SJCRH30 (cell line): Measurements from ENCODE around the gene FHIT. TPM values are rescaled to one million over a fixed set of nuclear protein-coding genes. Genes with fewer than 3 reads are reported as not detected.
"Not testable (repeated sequence)": the region's sequence is repeated elsewhere in the genome, so short reads cannot be mapped to it uniquely, and the experiment has no call there.

Experiments used
- DNase-seq, 2 experiments: peaks; one replicate each; pipeline ENCODE4 v3.0.0-alpha.2; 2015 to 2020
- H3K27ac ChIP-seq: fragments of 250-450 bp; sonication (Bioruptor Pico); 2 replicates; pipeline ENCODE4 v1.5.1; 2020; ENCODE audit warnings: mild to moderate bottlenecking, moderate library complexity
- H3K27me3 ChIP-seq: fragments of 250-450 bp; sonication (Bioruptor Pico); 2 replicates; pipeline ENCODE4 v1.5.1; 2020; ENCODE audit warnings: mild to moderate bottlenecking, moderate library complexity
- H3K36me3 ChIP-seq: fragments of 250-450 bp; sonication (Bioruptor Pico); 2 replicates; pipeline ENCODE4 v1.5.1; 2020; ENCODE audit warnings: mild to moderate bottlenecking, moderate library complexity
- H3K4me1 ChIP-seq: fragments of 250-450 bp; sonication (Bioruptor Pico); 2 replicates; pipeline ENCODE4 v1.5.1; 2020; ENCODE audit warnings: mild to moderate bottlenecking, moderate library complexity
- H3K4me3 ChIP-seq: fragments of 250-450 bp; sonication (Bioruptor Pico); 2 replicates; pipeline ENCODE4 v1.5.1; 2020; ENCODE audit warnings: mild to moderate bottlenecking, moderate library complexity
- H3K9me3 ChIP-seq: fragments of 250-450 bp; sonication (Bioruptor Pico); replicated peaks from 2 replicates; pipeline ENCODE4 v1.5.1; 2020; ENCODE audit warnings: mild to moderate bottlenecking, moderate library complexity
- total RNA-seq: library from RNA; depleted of rRNA; stranded (reverse); fragments of >200 nt; shearing (Covaris generic); gene quantifications from 2 replicates; pipeline ENCODE4 v1.2.3, GENCODE V29; 2014

FHIT gene
- total RNA-seq, 1 experiment from 2014 or later: 2.2 TPM

DNA sequence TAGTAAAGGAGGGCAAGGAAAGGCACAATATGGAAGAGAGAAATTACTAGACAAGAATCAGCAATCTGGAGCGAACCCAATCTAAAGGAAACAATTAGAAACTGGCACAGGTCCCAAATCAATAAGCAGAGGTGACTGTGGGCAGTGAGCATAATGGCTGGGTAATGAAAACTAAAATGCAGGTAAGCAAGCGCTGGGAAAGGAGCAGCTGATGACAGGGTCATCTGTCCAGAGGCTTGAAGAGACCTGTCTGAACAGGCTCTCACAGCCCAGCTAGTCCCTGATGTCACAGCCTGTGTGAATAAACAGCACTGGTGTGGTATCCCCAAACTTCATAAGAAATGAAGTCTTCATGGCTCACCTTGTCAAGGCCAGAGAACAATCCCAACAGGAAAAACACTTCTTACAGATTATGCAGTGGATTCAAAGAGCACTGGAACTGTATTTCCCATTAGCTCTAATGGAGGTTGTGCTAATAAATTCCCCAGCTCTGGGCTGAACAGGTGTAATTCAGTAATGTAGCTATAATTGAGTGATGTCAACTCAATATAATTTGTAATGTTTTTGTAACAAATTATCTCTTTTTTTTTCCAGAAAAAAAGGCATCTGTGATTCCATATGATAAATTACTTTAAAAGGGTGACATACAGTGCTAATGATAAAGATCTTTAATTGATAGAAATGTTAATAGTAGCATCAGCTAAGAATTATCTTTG, 197.3 kb downstream of the FHIT start:
- no peaks in the 10 kb centered on the region for H3K27me3 ChIP-seq
- no peaks in the 10 kb centered on the region for H3K4me1 ChIP-seq
- no peak overlapping the region for H3K4me3 ChIP-seq
- DNase-seq: no peak
- no peak overlapping the region for H3K27ac ChIP-seq
- H3K9me3 ChIP-seq: no peaks in the 10 kb centered on the region
- no peaks in the 10 kb centered on the region for H3K36me3 ChIP-seq

DNA sequence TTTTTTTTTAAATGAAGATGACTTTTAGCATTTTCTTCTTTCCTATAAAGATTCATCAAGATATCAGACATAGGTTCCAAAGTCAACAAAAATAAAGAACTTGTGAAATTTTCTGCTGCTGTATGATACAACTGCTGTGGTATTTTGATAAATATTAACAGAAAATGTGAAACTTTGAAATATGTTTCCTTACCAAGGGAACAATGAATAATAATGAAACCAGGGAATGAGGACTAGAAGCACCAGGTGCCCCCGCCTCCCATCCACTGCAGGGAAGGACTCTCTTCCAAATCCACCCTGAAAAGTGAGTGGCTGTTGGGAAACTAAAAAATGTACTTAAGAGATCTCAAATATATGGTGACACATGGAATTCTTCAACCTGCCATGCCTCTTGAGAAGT, 198.4 kb downstream of the FHIT start:
- no peak for DNase-seq
- H3K4me3 ChIP-seq: no peak overlapping the region
- no peaks in the 10 kb centered on the region for H3K36me3 ChIP-seq
- no peaks in the 10 kb centered on the region for H3K4me1 ChIP-seq
- H3K9me3 ChIP-seq: no peaks in the 10 kb centered on the region
- no peaks in the 10 kb centered on the region for H3K27me3 ChIP-seq
- no peak overlapping the region for H3K27ac ChIP-seq

GRCh38 chr3:61051666-61052065, 199.6 kb downstream of the FHIT start:
- no peak for DNase-seq
- H3K36me3 ChIP-seq: no peaks in the 10 kb centered on the region
- no peaks in the 10 kb centered on the region for H3K27me3 ChIP-seq
- no peak overlapping the region for H3K27ac ChIP-seq
- H3K4me3 ChIP-seq: no peak overlapping the region
- no peaks in the 10 kb centered on the region for H3K4me1 ChIP-seq
- H3K9me3 ChIP-seq: no peaks in the 10 kb centered on the region

DNA sequence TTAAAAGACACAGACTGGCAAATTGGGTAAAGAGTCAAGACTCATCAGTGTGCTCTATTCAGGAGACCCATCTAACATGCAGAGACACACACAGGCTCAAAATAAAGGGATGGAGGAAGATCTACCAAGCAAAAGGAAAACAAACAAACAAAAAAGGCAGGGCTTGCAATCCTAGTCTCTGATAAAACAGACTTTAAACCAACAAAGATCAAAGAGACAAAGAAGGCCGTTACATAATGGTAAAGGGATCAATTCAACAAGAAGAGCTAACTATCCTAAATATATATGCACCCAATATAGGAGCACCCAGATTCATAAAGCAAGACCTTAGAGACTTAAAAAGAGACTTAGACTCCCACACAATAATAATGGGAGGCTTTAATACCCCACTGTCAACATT, 206.1 kb downstream of the FHIT start:
- H3K9me3 ChIP-seq, H3K27me3 ChIP-seq, DNase-seq, H3K27ac ChIP-seq, H3K4me3 ChIP-seq, H3K4me1 ChIP-seq, H3K36me3 ChIP-seq: not testable (repeated sequence)

- Histone ChIP-seq H3K27ac (no peak overlapping the region), H3K27me3 (no peaks in the 10 kb centered on the region), H3K36me3 (no peaks in the 10 kb centered on the region), H3K9me3 (no peaks in the 10 kb centered on the region), H3K4me1 (no peaks in the 10 kb centered on the region), H3K4me3 (no peak overlapping the region)
- no peak for DNase-seq
These were observed 208.1 kb downstream of the FHIT start for GRCh38 chr3:61043156-61043555.

GRCh38 chr3:61040618-61041017, 210.6 kb downstream of the FHIT start:
- H3K9me3 ChIP-seq: no peaks in the 10 kb centered on the region
- no peaks in the 10 kb centered on the region for H3K27me3 ChIP-seq
- H3K4me3 ChIP-seq: no peak overlapping the region
- DNase-seq: no peak
- H3K36me3 ChIP-seq: no peaks in the 10 kb centered on the region
- no peaks in the 10 kb centered on the region for H3K4me1 ChIP-seq
- no peak overlapping the region for H3K27ac ChIP-seq

- H3K36me3 ChIP-seq: no peaks in the 10 kb centered on the region
- no peak overlapping the region for H3K27ac ChIP-seq
- H3K9me3 ChIP-seq: no peaks in the 10 kb centered on the region
- no peaks in the 10 kb centered on the region for H3K27me3 ChIP-seq
- DNase-seq: no peak
- H3K4me1 ChIP-seq: no peaks in the 10 kb centered on the region
- no peak overlapping the region for H3K4me3 ChIP-seq
These were observed 215.7 kb downstream of the FHIT start for GRCh38 chr3:61035573-61035972.

GRCh38 chr3:61032991-61033390, 218.3 kb downstream of the FHIT start:
- no peak overlapping the region for H3K27ac ChIP-seq
- H3K4me3 ChIP-seq: no peak overlapping the region
- no peak for DNase-seq
- no peaks in the 10 kb centered on the region for H3K9me3 ChIP-seq
- H3K4me1 ChIP-seq: no peaks in the 10 kb centered on the region
- no peaks in the 10 kb centered on the region for H3K27me3 ChIP-seq
- no peaks in the 10 kb centered on the region for H3K36me3 ChIP-seq

- Histone ChIP-seq H3K27me3 (no peaks in the 10 kb centered on the region), H3K27ac (no peak overlapping the region), H3K36me3 (no peaks in the 10 kb centered on the region), H3K4me1 (no peaks in the 10 kb centered on the region), H3K4me3 (no peak overlapping the region), H3K9me3 (no peaks in the 10 kb centered on the region)
- DNase-seq: no peak
These were observed 219.7 kb downstream of the FHIT start for GRCh38 chr3:61031503-61031902.

- no peaks in the 10 kb centered on the region for H3K9me3 ChIP-seq
- H3K27ac ChIP-seq: no peak overlapping the region
- no peak for DNase-seq
- H3K27me3 ChIP-seq: no peaks in the 10 kb centered on the region
- no peaks in the 10 kb centered on the region for H3K36me3 ChIP-seq
- H3K4me3 ChIP-seq: no peak overlapping the region
- no peaks in the 10 kb centered on the region for H3K4me1 ChIP-seq
These were observed 220.7 kb downstream of the FHIT start for GRCh38 chr3:61030469-61031035.

GRCh38 chr3:61029194-61029593, 222.1 kb downstream of the FHIT start:
- H3K27ac ChIP-seq: no peak overlapping the region
- no peaks in the 10 kb centered on the region for H3K36me3 ChIP-seq
- no peaks in the 10 kb centered on the region for H3K27me3 ChIP-seq
- no peaks in the 10 kb centered on the region for H3K9me3 ChIP-seq
- H3K4me1 ChIP-seq: no peaks in the 10 kb centered on the region
- DNase-seq: no peak
- H3K4me3 ChIP-seq: no peak overlapping the region

DNA sequence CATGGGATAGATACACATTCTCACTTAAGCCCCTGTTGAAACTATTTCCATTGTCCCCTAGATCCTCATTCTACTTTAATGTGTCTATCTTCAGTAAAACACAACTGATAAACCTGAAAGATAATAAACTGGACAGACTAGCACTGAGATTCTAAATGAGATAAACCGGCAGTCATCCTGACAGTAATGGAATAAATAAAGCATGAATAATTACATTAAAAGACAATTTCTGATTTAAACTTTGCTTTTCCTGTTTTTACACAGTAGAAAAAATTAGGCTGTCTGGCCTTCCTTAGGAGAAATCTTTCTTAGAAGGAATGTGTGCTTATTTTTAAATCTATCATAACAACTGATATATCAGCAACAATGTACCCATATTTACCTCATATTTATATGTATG, 232.4 kb downstream of the FHIT start:
- Histone ChIP-seq H3K36me3 (no peaks in the 10 kb centered on the region), H3K9me3 (no peaks in the 10 kb centered on the region), H3K4me1 (no peaks in the 10 kb centered on the region), H3K27ac (no peak overlapping the region), H3K4me3 (no peak overlapping the region), H3K27me3 (no peaks in the 10 kb centered on the region)
- DNase-seq: no peak

- not testable (repeated sequence) for H3K27me3 ChIP-seq
These were observed 234.2 kb downstream of the FHIT start for GRCh38 chr3:61017028-61017427.

DNA sequence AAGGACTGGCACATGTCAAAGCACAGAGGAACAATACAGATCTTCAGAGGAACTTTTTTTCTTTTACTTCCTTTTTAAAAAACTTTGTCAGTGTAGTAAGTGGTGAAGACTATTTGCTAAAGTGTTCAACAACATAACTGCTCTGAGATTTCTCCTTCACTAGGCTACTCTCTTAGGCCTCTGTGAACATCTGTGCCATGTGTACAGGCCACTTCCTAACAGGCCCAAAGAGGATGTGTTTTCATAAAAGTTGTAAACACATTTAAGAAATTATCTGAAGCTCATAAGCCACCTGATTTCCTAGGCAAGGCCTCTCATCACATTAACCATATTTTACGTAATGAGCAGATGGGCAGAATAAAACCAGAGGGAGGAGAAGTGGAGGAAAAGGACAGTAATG, 235.4 kb downstream of the FHIT start:
- DNase-seq: no peak
- Histone ChIP-seq H3K36me3 (no peaks in the 10 kb centered on the region), H3K27me3 (no peaks in the 10 kb centered on the region), H3K4me1 (no peaks in the 10 kb centered on the region), H3K4me3 (no peak overlapping the region), H3K9me3 (no peaks in the 10 kb centered on the region), H3K27ac (no peak overlapping the region)

More at GRCh38 chr3:61017028-61017427, 234.2 kb downstream of the FHIT start:
- H3K4me3 ChIP-seq, H3K4me1 ChIP-seq, H3K36me3 ChIP-seq, H3K27ac ChIP-seq, DNase-seq, H3K9me3 ChIP-seq: not testable (repeated sequence)

GRCh38 chr3:61015408-61015807, 235.8 kb downstream of the FHIT start:
- no peaks in the 10 kb centered on the region for H3K27me3 ChIP-seq
- H3K9me3 ChIP-seq: no peaks in the 10 kb centered on the region
- no peak overlapping the region for H3K27ac ChIP-seq
- H3K36me3 ChIP-seq: no peaks in the 10 kb centered on the region
- no peak overlapping the region for H3K4me3 ChIP-seq
- H3K4me1 ChIP-seq: no peaks in the 10 kb centered on the region
- no peak for DNase-seq

GRCh38 chr3:61008998-61009380, 242.3 kb downstream of the FHIT start:
- H3K9me3 ChIP-seq: no peaks in the 10 kb centered on the region
- H3K27ac ChIP-seq: no peak overlapping the region
- no peak for DNase-seq
- H3K36me3 ChIP-seq: no peaks in the 10 kb centered on the region
- no peaks in the 10 kb centered on the region for H3K27me3 ChIP-seq
- no peak overlapping the region for H3K4me3 ChIP-seq
- no peaks in the 10 kb centered on the region for H3K4me1 ChIP-seq
